WTC11 (cell line): ENCODE data around the gene PDE1C. TPM values are rescaled to one million over a fixed set of nuclear protein-coding genes. Genes with fewer than 3 reads are reported as not detected.

Experiments
- ATAC-seq: fragments of 200-7000 bp; cut with Tn5 transposase; 2 replicates; pipeline ENCODE4 v1.10.0; 2021; ENCODE audit warnings: mild to moderate bottlenecking, moderate library complexity
- CTCF ChIA-PET: fragments of 300-600 bp; sonication (Branson Sonifier 250); formaldehyde crosslinking; loops from one replicate; lab custom pipeline; 2021; ENCODE audit warnings: antibody characterized with exemption; lab: Charles Lee
- POLR2A ChIA-PET: fragments of 350-600 bp; sonication (Branson Sonifier 250); formaldehyde crosslinking; loops from one replicate; lab custom pipeline; 2021; ENCODE audit warnings: antibody characterized with exemption; lab: Charles Lee
- DNase-seq: peaks from one replicate; pipeline ENCODE4 v3.0.0; 2021; ENCODE audit warnings: low spot score
- H3K27ac Mint-ChIP-seq: 2 replicates; pipeline ENCODE4 v1.8.0; 2021; ENCODE audit warnings: mixed read lengths
- H3K27me3 Mint-ChIP-seq: 2 replicates; pipeline ENCODE4 v1.8.0; 2021; ENCODE audit warnings: low read depth, mild to moderate bottlenecking, moderate library complexity, mixed read lengths
- H3K36me3 Mint-ChIP-seq: 2 replicates; pipeline ENCODE4 v1.8.0; 2021; ENCODE audit warnings: mixed read lengths
- H3K4me1 Mint-ChIP-seq: 2 replicates; pipeline ENCODE4 v1.8.0; 2022; ENCODE audit warnings: mixed read lengths
- H3K4me3 Mint-ChIP-seq: 2 replicates; pipeline ENCODE4 v1.8.0; 2021; ENCODE audit warnings: mild to moderate bottlenecking, moderate library complexity, mixed read lengths
- H3K9me3 Mint-ChIP-seq: 2 replicates; pipeline ENCODE4 v1.8.0; 2021; ENCODE audit warnings: mixed read lengths
- ARID4B ChIP-seq: sonication (generic); formaldehyde crosslinking; IDR thresholded peaks from 2 replicates; pipeline ENCODE4 v1.8.0; 2023; ENCODE audit warnings: missing genetic modification reagents, mild to moderate bottlenecking, borderline replicate concordance
- CREM ChIP-seq: sonication (generic); formaldehyde crosslinking; IDR thresholded peaks from 2 replicates; pipeline ENCODE4 v1.8.1; 2022; ENCODE audit warnings: mild to moderate bottlenecking, missing genetic modification reagents, moderate library complexity
- E2F5 ChIP-seq: sonication (generic); formaldehyde crosslinking; IDR thresholded peaks from 2 replicates; pipeline ENCODE4 v1.8.1; 2022; ENCODE audit warnings: mild to moderate bottlenecking, moderate library complexity, missing genetic modification reagents
- FOXP1 ChIP-seq: sonication (generic); formaldehyde crosslinking; IDR thresholded peaks from 2 replicates; pipeline ENCODE4 v1.8.0; 2022; ENCODE audit warnings: missing genetic modification reagents, mild to moderate bottlenecking, moderate library complexity, borderline replicate concordance
- GABPB1 ChIP-seq: sonication (generic); formaldehyde crosslinking; IDR thresholded peaks from 2 replicates; pipeline ENCODE4 v1.8.1; 2023; ENCODE audit warnings: mild to moderate bottlenecking, missing genetic modification reagents
- JUN ChIP-seq: sonication (generic); formaldehyde crosslinking; IDR thresholded peaks from 2 replicates; pipeline ENCODE4 v1.8.0; 2023; ENCODE audit warnings: mild to moderate bottlenecking, missing genetic modification reagents
- MAX ChIP-seq: sonication (generic); formaldehyde crosslinking; IDR thresholded peaks from 2 replicates; pipeline ENCODE4 v1.8.0; 2022; ENCODE audit warnings: mild to moderate bottlenecking, missing genetic modification reagents
- NFE2L1 ChIP-seq: sonication (generic); formaldehyde crosslinking; IDR thresholded peaks from 2 replicates; pipeline ENCODE4 v1.8.1; 2023; ENCODE audit warnings: missing genetic modification reagents
- NR1H2 ChIP-seq: sonication (generic); formaldehyde crosslinking; IDR thresholded peaks from 2 replicates; pipeline ENCODE4 v1.9.0; 2021; ENCODE audit warnings: mild to moderate bottlenecking, moderate library complexity, missing genetic modification reagents
- RELA ChIP-seq: sonication (generic); formaldehyde crosslinking; IDR thresholded peaks from 2 replicates; pipeline ENCODE4 v1.8.1; 2022; ENCODE audit warnings: missing genetic modification reagents, mild to moderate bottlenecking, borderline replicate concordance
- TEAD1 ChIP-seq: sonication (generic); formaldehyde crosslinking; IDR thresholded peaks from 2 replicates; pipeline ENCODE4 v1.8.0; 2022; ENCODE audit warnings: mild to moderate bottlenecking, missing genetic modification reagents
- ZNF121 ChIP-seq: sonication (generic); formaldehyde crosslinking; IDR thresholded peaks from 2 replicates; pipeline ENCODE4 v1.8.0; 2023; ENCODE audit warnings: missing genetic modification reagents
- ZNF263 ChIP-seq: sonication (generic); formaldehyde crosslinking; IDR thresholded peaks from 2 replicates; pipeline ENCODE4 v1.8.1; 2022; ENCODE audit warnings: low read depth, mild to moderate bottlenecking, moderate library complexity, missing genetic modification reagents
- ZNF396 ChIP-seq: fragments of 250-450 bp; sonication (Bioruptor Pico); IDR thresholded peaks from 2 replicates; pipeline ENCODE4 v1.8.0; 2021; ENCODE audit warnings: mild to moderate bottlenecking, moderate library complexity, borderline replicate concordance
- ZNF671 ChIP-seq: fragments of 250-450 bp; sonication (Bioruptor Pico); IDR thresholded peaks from 2 replicates; pipeline ENCODE4 v1.8.0; 2021; ENCODE audit warnings: mild to moderate bottlenecking
- total RNA-seq: library from RNA; stranded (reverse); gene quantifications from 3 replicates; pipeline ENCODE4 v1.2.3, GENCODE V29; 2021
- TF ChIP-seq, protein P1 (sequence below): sonication (generic); formaldehyde crosslinking; IDR thresholded peaks from 2 replicates; pipeline ENCODE4 v1.8.1; 2023; ENCODE audit warnings: mild to moderate bottlenecking, missing genetic modification reagents, borderline replicate concordance

Gene PDE1C
- total RNA-seq, 1 experiment from 2014 or later: 0.55 TPM

GRCh38 chr7:31971049-31971667 is 99.0 kb downstream of the PDE1C start (continued):
- TF ChIP-seq, protein P1, sequence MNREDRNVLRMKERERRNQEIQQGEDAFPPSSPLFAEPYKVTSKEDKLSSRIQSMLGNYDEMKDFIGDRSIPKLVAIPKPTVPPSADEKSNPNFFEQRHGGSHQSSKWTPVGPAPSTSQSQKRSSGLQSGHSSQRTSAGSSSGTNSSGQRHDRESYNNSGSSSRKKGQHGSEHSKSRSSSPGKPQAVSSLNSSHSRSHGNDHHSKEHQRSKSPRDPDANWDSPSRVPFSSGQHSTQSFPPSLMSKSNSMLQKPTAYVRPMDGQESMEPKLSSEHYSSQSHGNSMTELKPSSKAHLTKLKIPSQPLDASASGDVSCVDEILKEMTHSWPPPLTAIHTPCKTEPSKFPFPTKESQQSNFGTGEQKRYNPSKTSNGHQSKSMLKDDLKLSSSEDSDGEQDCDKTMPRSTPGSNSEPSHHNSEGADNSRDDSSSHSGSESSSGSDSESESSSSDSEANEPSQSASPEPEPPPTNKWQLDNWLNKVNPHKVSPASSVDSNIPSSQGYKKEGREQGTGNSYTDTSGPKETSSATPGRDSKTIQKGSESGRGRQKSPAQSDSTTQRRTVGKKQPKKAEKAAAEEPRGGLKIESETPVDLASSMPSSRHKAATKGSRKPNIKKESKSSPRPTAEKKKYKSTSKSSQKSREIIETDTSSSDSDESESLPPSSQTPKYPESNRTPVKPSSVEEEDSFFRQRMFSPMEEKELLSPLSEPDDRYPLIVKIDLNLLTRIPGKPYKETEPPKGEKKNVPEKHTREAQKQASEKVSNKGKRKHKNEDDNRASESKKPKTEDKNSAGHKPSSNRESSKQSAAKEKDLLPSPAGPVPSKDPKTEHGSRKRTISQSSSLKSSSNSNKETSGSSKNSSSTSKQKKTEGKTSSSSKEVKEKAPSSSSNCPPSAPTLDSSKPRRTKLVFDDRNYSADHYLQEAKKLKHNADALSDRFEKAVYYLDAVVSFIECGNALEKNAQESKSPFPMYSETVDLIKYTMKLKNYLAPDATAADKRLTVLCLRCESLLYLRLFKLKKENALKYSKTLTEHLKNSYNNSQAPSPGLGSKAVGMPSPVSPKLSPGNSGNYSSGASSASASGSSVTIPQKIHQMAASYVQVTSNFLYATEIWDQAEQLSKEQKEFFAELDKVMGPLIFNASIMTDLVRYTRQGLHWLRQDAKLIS: no peak
- TF ChIP-seq ZNF396 (CRISPR knock-in tag) (no peak), MAX (no peak), ZNF263 (CRISPR knock-in tag) (no peak), E2F5 (no peak), CREM (CRISPR knock-in tag) (no peak), TEAD1 (no peak), RELA (no peak)
- TF ChIP-seq, all 79 proteins: peak for 0

DNA sequence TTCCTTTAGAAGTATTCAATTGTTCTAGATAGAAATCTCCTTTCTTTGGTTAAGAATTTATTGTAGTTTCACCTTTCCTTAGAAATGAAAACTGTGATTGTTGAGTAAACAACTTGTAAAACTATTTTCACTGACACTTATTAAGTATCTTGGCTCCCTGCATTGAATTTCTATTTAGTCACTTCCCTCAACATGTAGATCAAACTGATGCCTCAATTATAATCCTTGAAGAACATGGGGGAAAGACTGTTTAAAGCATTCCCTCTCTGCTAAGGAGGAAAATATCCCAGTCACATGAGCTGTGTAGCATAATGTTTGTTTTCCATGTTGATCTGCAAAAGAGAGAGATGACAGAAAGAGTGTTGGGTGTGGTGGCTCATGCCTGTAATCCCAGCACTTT is 99.7 kb downstream of the PDE1C start:
- Mint-ChIP-seq H3K27ac (no peak overlapping the region), H3K4me3 (no peak overlapping the region), H3K4me1 (no peaks in the 10 kb centered on the region), H3K9me3 (peaks cover 25% of the 10 kb centered on the region), H3K27me3 (peaks cover 43% of the 10 kb centered on the region), H3K36me3 (peaks cover under 1% of the 10 kb centered on the region)
- no peak for DNase-seq
- ATAC-seq: no peak
- TF ChIP-seq JUN (CRISPR knock-in tag): no peak
- ChIA-PET CTCF (no interaction called here), POLR2A (no interaction called here)

GRCh38 chr7:31963569-31964175 is 106.5 kb downstream of the PDE1C start:
- ATAC-seq: no peak
- H3K36me3 Mint-ChIP-seq: peaks cover 22% of the 10 kb centered on the region
- no peak overlapping the region for H3K4me3 Mint-ChIP-seq
- ChIA-PET CTCF (no interaction called here), POLR2A (no interaction called here)
- peaks cover 31% of the 10 kb centered on the region for H3K27me3 Mint-ChIP-seq
- no peak for TF ChIP-seq CREM (CRISPR knock-in tag)
- TF ChIP-seq ZNF671 (CRISPR knock-in tag): no peak
- TF ChIP-seq ZNF121 (CRISPR knock-in tag): no peak
- TF ChIP-seq ARID4B (CRISPR knock-in tag): no peak
- no peak for TF ChIP-seq FOXP1 (CRISPR knock-in tag)
- TF ChIP-seq NR1H2 (CRISPR knock-in tag): no peak
- no peak for TF ChIP-seq GABPB1 (CRISPR knock-in tag)
- TF ChIP-seq, protein P1: no peak
- TF ChIP-seq NFE2L1 (CRISPR knock-in tag): no peak
- no peak overlapping the region for H3K27ac Mint-ChIP-seq
- no peaks in the 10 kb centered on the region for H3K4me1 Mint-ChIP-seq
- peaks cover 55% of the 10 kb centered on the region for H3K9me3 Mint-ChIP-seq
- DNase-seq: no peak
